Kidney epithelial cell (primary cell): ENCODE results near the gene CDX1. TPM values are rescaled to one million over a fixed set of nuclear protein-coding genes. Genes with fewer than 3 reads are reported as not detected.

Experiments
- DNase-seq: peaks from one replicate; pipeline ENCODE4 v3.0.0-alpha.2; 2010; ENCODE audit warnings: low read depth
- H3K27me3 ChIP-seq: 2 replicates; pipeline ENCODE4 v1.6.0; 2011; ENCODE audit warnings: low read length; ENCODE audit not compliant: control insufficient read depth, insufficient read depth
- H3K36me3 ChIP-seq: 2 replicates; pipeline ENCODE4 v1.5.1; 2011; ENCODE audit warnings: low read length; ENCODE audit not compliant: control insufficient read depth, insufficient read depth
- H3K4me3 ChIP-seq: 2 replicates; pipeline ENCODE4 v1.5.1; 2011; ENCODE audit warnings: low read depth, mild to moderate bottlenecking, control low read depth, low read length
- CTCF ChIP-seq: IDR thresholded peaks from 2 replicates; pipeline ENCODE4 v1.5.1; 2011; ENCODE audit warnings: mild to moderate bottlenecking, moderate library complexity, low read length, control low read depth, inconsistent platforms; ENCODE audit not compliant: insufficient read depth, poor library complexity, severe bottlenecking
- total RNA-seq: library from RNA; depleted of rRNA; stranded (reverse); fragments of >200 nt; gene quantifications from 2 replicates; pipeline ENCODE4 v1.2.3, GENCODE V29; 2015

The CDX1 gene
- total RNA-seq, 1 donor from 2014 or later = 0.33 TPM

DNA sequence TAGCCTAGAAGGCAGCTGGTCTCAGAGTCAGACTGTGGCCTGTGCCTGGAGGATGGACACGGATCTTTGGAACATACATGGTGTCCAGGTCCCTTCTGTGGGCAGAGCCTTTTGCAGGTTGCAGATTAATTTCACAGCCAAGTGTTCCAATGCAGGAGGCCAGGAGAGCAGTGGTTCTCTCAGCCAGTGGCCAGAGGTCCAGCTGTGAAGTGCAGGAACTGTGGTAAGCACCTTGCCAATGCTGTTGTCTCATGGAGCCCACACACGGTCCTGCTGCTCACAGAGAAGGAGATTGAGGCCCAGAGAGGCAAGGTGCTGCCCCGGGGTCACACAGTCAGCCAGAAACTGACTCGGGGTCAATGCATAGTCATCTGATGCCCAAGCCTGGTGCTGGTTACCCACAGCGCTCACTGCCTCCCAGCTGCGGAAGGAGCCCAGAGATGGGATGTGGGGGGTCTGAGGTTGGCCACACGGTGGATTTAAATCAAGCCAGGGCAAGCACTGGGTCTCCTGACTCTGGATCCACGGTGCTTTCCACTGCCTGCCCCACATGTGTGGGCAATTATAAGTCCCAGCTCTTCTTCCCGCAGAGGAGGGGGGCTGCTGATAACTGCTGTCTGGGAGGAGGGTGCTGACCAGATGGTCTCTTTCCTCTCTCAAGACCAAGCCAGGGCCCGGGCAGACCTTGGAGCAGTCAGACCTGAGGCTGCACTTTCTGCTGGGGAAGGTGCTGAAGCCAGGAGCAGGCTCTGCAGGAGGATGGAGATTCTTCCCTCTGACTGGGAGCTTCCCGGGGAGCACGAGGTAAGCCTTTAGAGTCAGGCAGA is 13.7 kb upstream of the CDX1 start:
- Histone ChIP-seq H3K27me3 (no peaks in the 10 kb centered on the region), H3K4me3 (no peak overlapping the region)

GRCh38 chr5:150153483-150153882 is 13.1 kb upstream of the CDX1 start:
- TF ChIP-seq CTCF = no peak
- DNase-seq = no peak
- Histone ChIP-seq H3K36me3 (no peaks in the 10 kb centered on the region), H3K27me3 (no peaks in the 10 kb centered on the region), H3K4me3 (no peak overlapping the region)

More for the DNA sequence above, 13.7 kb upstream of the CDX1 start:
- DNase-seq = no peak
- TF ChIP-seq CTCF = no peak
- H3K36me3 ChIP-seq = no peaks in the 10 kb centered on the region

DNA sequence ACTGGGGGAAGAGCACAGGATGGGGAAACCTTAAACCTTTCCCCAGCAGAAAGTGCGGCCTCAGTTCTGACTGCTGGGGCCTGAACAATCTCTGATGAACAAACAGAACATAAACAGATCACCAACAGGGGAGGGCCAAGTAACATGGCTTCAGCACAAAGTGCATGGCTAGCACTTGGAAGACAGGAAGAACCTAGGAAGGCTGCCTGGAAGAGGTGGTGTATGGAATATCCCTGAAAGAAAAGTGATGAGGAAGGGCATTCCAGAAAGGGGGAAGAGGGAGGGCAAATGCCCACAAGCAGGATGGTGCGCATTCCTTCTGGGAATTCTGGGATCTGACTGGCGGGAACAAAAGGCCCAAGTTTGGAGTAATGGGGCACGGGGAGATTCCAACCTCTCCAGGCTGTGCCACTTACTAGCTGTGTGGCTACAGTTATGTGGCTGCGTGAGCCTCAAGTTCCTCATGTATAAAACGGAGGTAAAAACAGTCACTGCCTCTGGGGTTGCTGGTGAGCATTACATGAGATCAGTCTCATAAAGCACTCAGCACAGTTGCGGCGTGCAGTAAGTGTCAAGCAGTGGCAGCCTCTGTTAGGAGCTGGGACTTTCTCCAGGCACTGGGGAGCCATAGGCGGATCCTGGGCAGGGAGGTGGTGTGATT is 12.5 kb upstream of the CDX1 start:
- Histone ChIP-seq H3K4me3 (peak overlapping the region; percentile 1), H3K27me3 (no peaks in the 10 kb centered on the region), H3K36me3 (no peaks in the 10 kb centered on the region)
- no peak for DNase-seq
- TF ChIP-seq CTCF = no peak

- TF ChIP-seq CTCF = no peak
- Histone ChIP-seq H3K27me3 (no peaks in the 10 kb centered on the region), H3K4me3 (peak overlapping the region; percentile 1), H3K36me3 (no peaks in the 10 kb centered on the region)
- DNase-seq = no peak
Measured at GRCh38 chr5:150154618-150155128, 11.9 kb upstream of the CDX1 start.

- no peaks in the 10 kb centered on the region for H3K36me3 ChIP-seq
- peak within 1 kb of the TSS; percentile 32 for H3K4me3 ChIP-seq
- DNase-seq = no peak
- TF ChIP-seq CTCF = no peak
- H3K27me3 ChIP-seq = no peaks in the 10 kb centered on the region
Measured at GRCh38 chr5:150155258-150156026, 11.1 kb upstream of the CDX1 start, which contains the start of gene PDGFRB. Gene PDGFRB (minus strand): TSS chr5:150155845. CDS start chr5:150137047, 18,798 bp downstream.
